HEK293 (cell line): Measurements from ENCODE around the gene FBXL7.

ENCODE experiments used
- CTCF ChIA-PET: fragments of 350-600 bp; formaldehyde crosslinking; extraction: SDS; loops from one replicate; lab custom pipeline; 2021; ENCODE audit warnings: antibody characterized with exemption; lab: Yijun Ruan, JAX
- POLR2A ChIA-PET: fragments of 300-600 bp; formaldehyde crosslinking; extraction: SDS; loops from one replicate; lab custom pipeline; 2020; ENCODE audit warnings: antibody characterized with exemption, inconsistent platforms; lab: Yijun Ruan, JAX
- H3K27ac ChIP-seq: fragments of 200-500 bp; sonication (Bioruptor generic); 2 replicates; pipeline ENCODE4 v1.5.1; 2014; ENCODE audit warnings: low read depth, low read length, control low read depth, inconsistent platforms; ENCODE audit errors: extremely low read depth
- H3K36me3 ChIP-seq, 2 experiments: fragments of 200-500 bp in 1 of 2; sonication (Bioruptor generic) in 1 of 2; 1 replicate in 1 of 2; 2 replicates in 1 of 2; pipeline ENCODE4 v1.5.1; 2014 to 2017; ENCODE audit warnings: inconsistent platforms in 2 of 2, low read length in 2 of 2; ENCODE audit not compliant: control insufficient read depth in 2 of 2, insufficient read depth in 1 of 2
- H3K4me1 ChIP-seq: fragments of 200-500 bp; sonication (Bioruptor generic); 2 replicates; pipeline ENCODE4 v1.5.1; 2014; ENCODE audit warnings: mild to moderate bottlenecking, low read length, inconsistent platforms; ENCODE audit not compliant: control insufficient read depth, insufficient read depth
- H3K4me3 ChIP-seq: 2 replicates; pipeline ENCODE4 v1.5.1; 2011; ENCODE audit warnings: low read depth, mild to moderate bottlenecking, control low read depth, low read length, moderate library complexity
- H3K9me3 ChIP-seq: fragments of 200-500 bp; sonication (Bioruptor generic); 2 replicates; pipeline ENCODE4 v1.5.1; 2014; ENCODE audit warnings: low read depth, low read length, inconsistent platforms; ENCODE audit not compliant: control insufficient read depth, insufficient read depth
- KLF8 ChIP-seq: fragments of 450-650 bp; formaldehyde crosslinking; IDR thresholded peaks from 2 replicates; pipeline ENCODE4 v1.5.1; 2016; ENCODE audit warnings: missing biosample characterization, missing genetic modification characterization
- MZF1 ChIP-seq: fragments of 450-650 bp; formaldehyde crosslinking; IDR thresholded peaks from 2 replicates; pipeline ENCODE4 v1.5.1; 2017; ENCODE audit warnings: missing biosample characterization, missing genetic modification characterization, borderline replicate concordance
- OVOL3 ChIP-seq: fragments of 450-650 bp; formaldehyde crosslinking; IDR thresholded peaks from 2 replicates; pipeline ENCODE4 v1.5.1; 2016; ENCODE audit warnings: missing biosample characterization, missing genetic modification characterization
- SP3 ChIP-seq: fragments of 450-650 bp; formaldehyde crosslinking; IDR thresholded peaks from 2 replicates; pipeline ENCODE4 v1.5.1; 2016; ENCODE audit warnings: missing biosample characterization, missing genetic modification characterization
- TCF7L2 ChIP-seq: IDR thresholded peaks from 2 replicates; pipeline ENCODE4 v1.6.1; 2011; ENCODE audit warnings: low read depth, mild to moderate bottlenecking, inconsistent platforms, low read length, moderate library complexity, borderline replicate concordance
- TRIM28 ChIP-seq: IDR thresholded peaks from 2 replicates; pipeline ENCODE4 v1.6.1; 2011; ENCODE audit warnings: low read length, control low read depth, borderline replicate concordance
- ZBTB1 ChIP-seq: fragments of 450-650 bp; formaldehyde crosslinking; IDR thresholded peaks from 2 replicates; pipeline ENCODE4 v1.5.1; 2016; ENCODE audit warnings: missing biosample characterization, missing genetic modification characterization
- ZBTB20 ChIP-seq: fragments of 450-650 bp; formaldehyde crosslinking; IDR thresholded peaks from 2 replicates; pipeline ENCODE4 v1.5.1; 2016; ENCODE audit warnings: missing biosample characterization, missing genetic modification characterization
- ZFP69B ChIP-seq: fragments of 450-650 bp; formaldehyde crosslinking; IDR thresholded peaks from 2 replicates; pipeline ENCODE4 v1.5.1; 2016; ENCODE audit warnings: missing biosample characterization, missing genetic modification characterization
- ZNF112 ChIP-seq: fragments of 450-650 bp; formaldehyde crosslinking; IDR thresholded peaks from 2 replicates; pipeline ENCODE4 v1.5.0; 2017; ENCODE audit warnings: missing biosample characterization, missing genetic modification characterization
- ZNF157 ChIP-seq: fragments of 450-650 bp; formaldehyde crosslinking; IDR thresholded peaks from 2 replicates; pipeline ENCODE4 v1.5.1; 2016; ENCODE audit warnings: missing biosample characterization, missing genetic modification characterization
- ZNF292 ChIP-seq: fragments of 450-650 bp; formaldehyde crosslinking; IDR thresholded peaks from 2 replicates; pipeline ENCODE4 v1.5.1; 2016; ENCODE audit warnings: low read depth, missing biosample characterization, missing genetic modification characterization, borderline replicate concordance
- ZNF324 ChIP-seq: fragments of 450-650 bp; formaldehyde crosslinking; IDR thresholded peaks from 2 replicates; pipeline ENCODE4 v1.5.1; 2016; ENCODE audit warnings: missing biosample characterization, missing genetic modification characterization
- ZNF404 ChIP-seq: fragments of 450-650 bp; formaldehyde crosslinking; IDR thresholded peaks from 2 replicates; pipeline ENCODE4 v1.5.1; 2017; ENCODE audit warnings: missing biosample characterization, missing genetic modification characterization
- ZNF558 ChIP-seq: fragments of 450-650 bp; formaldehyde crosslinking; IDR thresholded peaks from 2 replicates; pipeline ENCODE4 v1.5.1; 2016; ENCODE audit warnings: missing biosample characterization, missing genetic modification characterization
- ZNF561 ChIP-seq: fragments of 450-650 bp; IDR thresholded peaks from 2 replicates; pipeline ENCODE4 v1.5.1; 2018; ENCODE audit warnings: missing biosample characterization, missing genetic modification characterization, borderline replicate concordance
- ZNF777 ChIP-seq: fragments of 450-650 bp; formaldehyde crosslinking; IDR thresholded peaks from 2 replicates; pipeline ENCODE4 v1.5.1; 2017; ENCODE audit warnings: missing biosample characterization, missing genetic modification characterization, borderline replicate concordance
- ZNF792 ChIP-seq: fragments of 450-650 bp; formaldehyde crosslinking; IDR thresholded peaks from 2 replicates; pipeline ENCODE4 v1.5.1; 2016; ENCODE audit warnings: missing biosample characterization, missing genetic modification characterization
- ZSCAN23 ChIP-seq: fragments of 450-650 bp; formaldehyde crosslinking; IDR thresholded peaks from 2 replicates; pipeline ENCODE4 v1.5.1; 2016; ENCODE audit warnings: missing biosample characterization, missing genetic modification characterization
- TF ChIP-seq, protein P1 (sequence below): fragments of 450-650 bp; formaldehyde crosslinking; IDR thresholded peaks from 2 replicates; pipeline ENCODE4 v1.5.1; 2017; ENCODE audit warnings: missing biosample characterization, missing genetic modification characterization
- TF ChIP-seq, protein P2 (sequence below): fragments of 450-650 bp; formaldehyde crosslinking; IDR thresholded peaks from 2 replicates; pipeline ENCODE4 v1.5.1; 2016; ENCODE audit warnings: missing biosample characterization, missing genetic modification characterization
- TF ChIP-seq, protein P3 (sequence below): fragments of 450-650 bp; formaldehyde crosslinking; IDR thresholded peaks from 2 replicates; pipeline ENCODE4 v1.5.1; 2016; ENCODE audit warnings: missing biosample characterization, missing genetic modification characterization
- TF ChIP-seq, protein P4 (sequence below): fragments of 450-650 bp; formaldehyde crosslinking; IDR thresholded peaks from 2 replicates; pipeline ENCODE4 v1.5.1; 2016; ENCODE audit warnings: missing biosample characterization, missing genetic modification characterization, low read depth
- TF ChIP-seq, protein P5 (sequence below): fragments of 450-650 bp; IDR thresholded peaks from 2 replicates; pipeline ENCODE4 v1.5.1; 2018; ENCODE audit warnings: missing biosample characterization, mild to moderate bottlenecking, missing genetic modification characterization

FBXL7 gene

DNA sequence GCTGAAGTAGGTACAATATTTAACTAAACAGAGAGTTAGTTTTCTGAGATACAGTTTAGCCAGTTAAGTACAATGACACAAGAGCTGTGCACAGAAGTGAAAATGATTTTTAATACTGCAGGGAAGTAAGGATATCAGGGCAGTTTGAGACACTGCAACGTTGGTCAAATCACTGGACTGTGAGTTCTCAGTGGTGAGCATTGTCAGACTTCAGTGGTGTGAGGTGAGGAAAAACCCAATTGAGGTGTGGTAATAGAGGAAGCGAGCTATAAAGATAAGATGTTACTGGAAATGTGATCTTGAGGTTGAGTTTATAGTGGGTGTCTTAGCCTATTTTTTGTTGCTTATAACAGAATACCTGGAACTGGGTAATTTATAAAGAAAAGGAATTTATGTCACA lies 12.8 kb upstream of the FBXL7 start:
- TF ChIP-seq, protein P1, sequence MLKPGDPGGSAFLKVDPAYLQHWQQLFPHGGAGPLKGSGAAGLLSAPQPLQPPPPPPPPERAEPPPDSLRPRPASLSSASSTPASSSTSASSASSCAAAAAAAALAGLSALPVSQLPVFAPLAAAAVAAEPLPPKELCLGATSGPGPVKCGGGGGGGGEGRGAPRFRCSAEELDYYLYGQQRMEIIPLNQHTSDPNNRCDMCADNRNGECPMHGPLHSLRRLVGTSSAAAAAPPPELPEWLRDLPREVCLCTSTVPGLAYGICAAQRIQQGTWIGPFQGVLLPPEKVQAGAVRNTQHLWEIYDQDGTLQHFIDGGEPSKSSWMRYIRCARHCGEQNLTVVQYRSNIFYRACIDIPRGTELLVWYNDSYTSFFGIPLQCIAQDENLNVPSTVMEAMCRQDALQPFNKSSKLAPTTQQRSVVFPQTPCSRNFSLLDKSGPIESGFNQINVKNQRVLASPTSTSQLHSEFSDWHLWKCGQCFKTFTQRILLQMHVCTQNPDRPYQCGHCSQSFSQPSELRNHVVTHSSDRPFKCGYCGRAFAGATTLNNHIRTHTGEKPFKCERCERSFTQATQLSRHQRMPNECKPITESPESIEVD: no peak
- TF ChIP-seq ZNF777 (tag by site-specific recombination) (no peak), ZNF558 (no peak), ZNF157 (tag by site-specific recombination) (no peak), ZNF112 (tag by site-specific recombination) (no peak), ZBTB1 (no peak), ZNF561 (tag by site-specific recombination) (no peak), KLF8 (tag by site-specific recombination) (no peak), TRIM28 (no peak), SP3 (tag by site-specific recombination) (no peak), ZNF292 (tag by site-specific recombination) (no peak)
- TF ChIP-seq, protein P2, sequence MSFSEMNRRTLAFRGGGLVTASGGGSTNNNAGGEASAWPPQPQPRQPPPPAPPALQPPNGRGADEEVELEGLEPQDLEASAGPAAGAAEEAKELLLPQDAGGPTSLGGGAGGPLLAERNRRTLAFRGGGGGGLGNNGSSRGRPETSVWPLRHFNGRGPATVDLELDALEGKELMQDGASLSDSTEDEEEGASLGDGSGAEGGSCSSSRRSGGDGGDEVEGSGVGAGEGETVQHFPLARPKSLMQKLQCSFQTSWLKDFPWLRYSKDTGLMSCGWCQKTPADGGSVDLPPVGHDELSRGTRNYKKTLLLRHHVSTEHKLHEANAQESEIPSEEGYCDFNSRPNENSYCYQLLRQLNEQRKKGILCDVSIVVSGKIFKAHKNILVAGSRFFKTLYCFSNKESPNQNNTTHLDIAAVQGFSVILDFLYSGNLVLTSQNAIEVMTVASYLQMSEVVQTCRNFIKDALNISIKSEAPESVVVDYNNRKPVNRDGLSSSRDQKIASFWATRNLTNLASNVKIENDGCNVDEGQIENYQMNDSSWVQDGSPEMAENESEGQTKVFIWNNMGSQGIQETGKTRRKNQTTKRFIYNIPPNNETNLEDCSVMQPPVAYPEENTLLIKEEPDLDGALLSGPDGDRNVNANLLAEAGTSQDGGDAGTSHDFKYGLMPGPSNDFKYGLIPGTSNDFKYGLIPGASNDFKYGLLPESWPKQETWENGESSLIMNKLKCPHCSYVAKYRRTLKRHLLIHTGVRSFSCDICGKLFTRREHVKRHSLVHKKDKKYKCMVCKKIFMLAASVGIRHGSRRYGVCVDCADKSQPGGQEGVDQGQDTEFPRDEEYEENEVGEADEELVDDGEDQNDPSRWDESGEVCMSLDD: no peak
- TF ChIP-seq, protein P3, sequence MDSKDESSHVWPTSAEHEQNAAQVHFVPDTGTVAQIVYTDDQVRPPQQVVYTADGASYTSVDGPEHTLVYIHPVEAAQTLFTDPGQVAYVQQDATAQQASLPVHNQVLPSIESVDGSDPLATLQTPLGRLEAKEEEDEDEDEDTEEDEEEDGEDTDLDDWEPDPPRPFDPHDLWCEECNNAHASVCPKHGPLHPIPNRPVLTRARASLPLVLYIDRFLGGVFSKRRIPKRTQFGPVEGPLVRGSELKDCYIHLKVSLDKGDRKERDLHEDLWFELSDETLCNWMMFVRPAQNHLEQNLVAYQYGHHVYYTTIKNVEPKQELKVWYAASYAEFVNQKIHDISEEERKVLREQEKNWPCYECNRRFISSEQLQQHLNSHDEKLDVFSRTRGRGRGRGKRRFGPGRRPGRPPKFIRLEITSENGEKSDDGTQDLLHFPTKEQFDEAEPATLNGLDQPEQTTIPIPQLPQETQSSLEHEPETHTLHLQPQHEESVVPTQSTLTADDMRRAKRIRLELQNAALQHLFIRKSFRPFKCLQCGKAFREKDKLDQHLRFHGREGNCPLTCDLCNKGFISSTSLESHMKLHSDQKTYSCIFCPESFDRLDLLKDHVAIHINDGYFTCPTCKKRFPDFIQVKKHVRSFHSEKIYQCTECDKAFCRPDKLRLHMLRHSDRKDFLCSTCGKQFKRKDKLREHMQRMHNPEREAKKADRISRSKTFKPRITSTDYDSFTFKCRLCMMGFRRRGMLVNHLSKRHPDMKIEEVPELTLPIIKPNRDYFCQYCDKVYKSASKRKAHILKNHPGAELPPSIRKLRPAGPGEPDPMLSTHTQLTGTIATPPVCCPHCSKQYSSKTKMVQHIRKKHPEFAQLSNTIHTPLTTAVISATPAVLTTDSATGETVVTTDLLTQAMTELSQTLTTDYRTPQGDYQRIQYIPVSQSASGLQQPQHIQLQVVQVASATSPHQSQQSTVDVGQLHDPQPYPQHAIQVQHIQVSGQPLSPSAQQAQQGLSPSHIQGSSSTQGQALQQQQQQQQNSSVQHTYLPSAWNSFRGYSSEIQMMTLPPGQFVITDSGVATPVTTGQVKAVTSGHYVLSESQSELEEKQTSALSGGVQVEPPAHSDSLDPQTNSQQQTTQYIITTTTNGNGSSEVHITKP (tag by site-specific recombination): no peak
- TF ChIP-seq, protein P4, sequence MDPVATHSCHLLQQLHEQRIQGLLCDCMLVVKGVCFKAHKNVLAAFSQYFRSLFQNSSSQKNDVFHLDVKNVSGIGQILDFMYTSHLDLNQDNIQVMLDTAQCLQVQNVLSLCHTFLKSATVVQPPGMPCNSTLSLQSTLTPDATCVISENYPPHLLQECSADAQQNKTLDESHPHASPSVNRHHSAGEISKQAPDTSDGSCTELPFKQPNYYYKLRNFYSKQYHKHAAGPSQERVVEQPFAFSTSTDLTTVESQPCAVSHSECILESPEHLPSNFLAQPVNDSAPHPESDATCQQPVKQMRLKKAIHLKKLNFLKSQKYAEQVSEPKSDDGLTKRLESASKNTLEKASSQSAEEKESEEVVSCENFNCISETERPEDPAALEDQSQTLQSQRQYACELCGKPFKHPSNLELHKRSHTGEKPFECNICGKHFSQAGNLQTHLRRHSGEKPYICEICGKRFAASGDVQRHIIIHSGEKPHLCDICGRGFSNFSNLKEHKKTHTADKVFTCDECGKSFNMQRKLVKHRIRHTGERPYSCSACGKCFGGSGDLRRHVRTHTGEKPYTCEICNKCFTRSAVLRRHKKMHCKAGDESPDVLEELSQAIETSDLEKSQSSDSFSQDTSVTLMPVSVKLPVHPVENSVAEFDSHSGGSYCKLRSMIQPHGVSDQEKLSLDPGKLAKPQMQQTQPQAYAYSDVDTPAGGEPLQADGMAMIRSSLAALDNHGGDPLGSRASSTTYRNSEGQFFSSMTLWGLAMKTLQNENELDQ (tag by site-specific recombination): no peak
- ChIA-PET POLR2A (no interaction called here), CTCF (no interaction called here)

DNA sequence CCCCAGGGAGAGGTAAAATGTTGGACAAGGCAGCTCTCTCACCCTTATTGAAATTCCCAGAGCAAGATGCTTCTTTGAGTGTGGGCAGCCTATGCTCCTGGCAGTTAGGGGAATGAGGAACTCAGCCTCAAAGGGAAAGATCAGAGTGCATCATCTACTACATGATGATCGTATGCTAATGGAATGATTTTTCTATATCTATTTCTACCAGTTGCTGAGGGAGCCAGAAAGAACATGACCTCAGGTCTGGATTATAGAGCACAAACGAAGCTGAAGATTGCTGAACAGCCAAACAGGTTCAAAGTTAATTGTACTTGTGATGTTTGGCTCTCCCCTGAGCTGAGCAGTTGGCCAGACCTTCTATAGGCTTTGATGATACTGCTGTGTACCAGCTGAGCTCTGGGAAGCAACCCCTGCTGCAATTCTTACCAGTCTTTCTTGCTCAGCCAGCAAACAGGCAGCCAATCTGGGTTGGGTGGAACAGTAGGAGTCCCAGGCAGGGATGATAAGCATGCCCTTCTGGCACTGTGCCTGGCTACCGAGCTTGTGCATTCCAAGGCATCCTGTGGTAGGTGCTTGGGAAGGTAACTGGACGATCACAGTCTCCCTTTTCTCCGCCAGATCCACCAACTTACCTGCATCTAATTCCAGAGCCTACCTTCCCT lies 10.3 kb upstream of the FBXL7 start:
- Histone ChIP-seq H3K4me3 (no peak overlapping the region), H3K4me1 (no peaks in the 10 kb centered on the region), H3K27ac (no peak overlapping the region), H3K36me3 (no peaks in the 10 kb centered on the region), H3K9me3 (no peaks in the 10 kb centered on the region)
- ChIA-PET CTCF (interaction anchor here (0.7 kb wide), 1 partner anchor 21 kb away, joined by 3 read pairs; no protein-coding TSS in a partner anchor), POLR2A (no interaction called here)
- TF ChIP-seq MZF1 (tag by site-specific recombination): no peak
- TF ChIP-seq OVOL3 (tag by site-specific recombination): no peak
- TF ChIP-seq ZNF792: no peak
- no peak for TF ChIP-seq ZNF292 (tag by site-specific recombination)
- TF ChIP-seq, protein P5, sequence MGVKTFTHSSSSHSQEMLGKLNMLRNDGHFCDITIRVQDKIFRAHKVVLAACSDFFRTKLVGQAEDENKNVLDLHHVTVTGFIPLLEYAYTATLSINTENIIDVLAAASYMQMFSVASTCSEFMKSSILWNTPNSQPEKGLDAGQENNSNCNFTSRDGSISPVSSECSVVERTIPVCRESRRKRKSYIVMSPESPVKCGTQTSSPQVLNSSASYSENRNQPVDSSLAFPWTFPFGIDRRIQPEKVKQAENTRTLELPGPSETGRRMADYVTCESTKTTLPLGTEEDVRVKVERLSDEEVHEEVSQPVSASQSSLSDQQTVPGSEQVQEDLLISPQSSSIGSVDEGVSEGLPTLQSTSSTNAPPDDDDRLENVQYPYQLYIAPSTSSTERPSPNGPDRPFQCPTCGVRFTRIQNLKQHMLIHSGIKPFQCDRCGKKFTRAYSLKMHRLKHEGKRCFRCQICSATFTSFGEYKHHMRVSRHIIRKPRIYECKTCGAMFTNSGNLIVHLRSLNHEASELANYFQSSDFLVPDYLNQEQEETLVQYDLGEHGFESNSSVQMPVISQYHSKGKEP: no peak
- TF ChIP-seq ZNF404 (tag by site-specific recombination): no peak
- no peak for TF ChIP-seq ZBTB20
- no peak for TF ChIP-seq TCF7L2
- TF ChIP-seq ZNF324 (tag by site-specific recombination): no peak
- no peak for TF ChIP-seq ZSCAN23 (tag by site-specific recombination)
- TF ChIP-seq ZFP69B (tag by site-specific recombination): no peak

More for the DNA sequence above, 12.8 kb upstream of the FBXL7 start:
- Histone ChIP-seq H3K4me1 (no peaks in the 10 kb centered on the region), H3K27ac (no peak overlapping the region), H3K4me3 (no peak overlapping the region), H3K9me3 (no peaks in the 10 kb centered on the region), H3K36me3 (no peaks in the 10 kb centered on the region)
